Osteoblast (primary cell): Measurements from ENCODE around the gene LRRC30. TPM values are rescaled to one million over a fixed set of nuclear protein-coding genes. Genes with fewer than 3 reads are reported as not detected.

Source experiments
- total RNA-seq: library from RNA; depleted of rRNA; stranded (reverse); fragments of >200 nt; gene quantifications from 2 replicates; pipeline ENCODE4 v1.2.3, GENCODE V29; 2012

The LRRC30 gene
- total RNA-seq, 1 donor = not detected

Other genes starting within 250 kb of the LRRC30 start
- gene LAMA1, start 113.3 kb upstream of the LRRC30 start, total RNA-seq = 8.3 and 11.2 TPM in 2 replicates